RPMI7951 (cell line): ENCODE measurements around the gene SMYD3. TPM values are rescaled to one million over a fixed set of nuclear protein-coding genes. Genes with fewer than 3 reads are reported as not detected.
"Not testable (repeated sequence)": the region's sequence is repeated elsewhere in the genome, so short reads cannot be mapped to it uniquely, and the experiment has no call there.

ENCODE experiments used
- DNase-seq: peaks from one replicate; pipeline ENCODE4 v3.0.0-alpha.2; 2012; ENCODE audit warnings: low read depth
- total RNA-seq: library from RNA; depleted of rRNA; stranded (reverse); fragments of >200 nt; shearing (Covaris generic); gene quantifications from 2 replicates; pipeline ENCODE4 v1.2.3, GENCODE V29; 2014

The SMYD3 gene
- total RNA-seq, 1 experiment from 2014 or later: 33.9 TPM

DNA sequence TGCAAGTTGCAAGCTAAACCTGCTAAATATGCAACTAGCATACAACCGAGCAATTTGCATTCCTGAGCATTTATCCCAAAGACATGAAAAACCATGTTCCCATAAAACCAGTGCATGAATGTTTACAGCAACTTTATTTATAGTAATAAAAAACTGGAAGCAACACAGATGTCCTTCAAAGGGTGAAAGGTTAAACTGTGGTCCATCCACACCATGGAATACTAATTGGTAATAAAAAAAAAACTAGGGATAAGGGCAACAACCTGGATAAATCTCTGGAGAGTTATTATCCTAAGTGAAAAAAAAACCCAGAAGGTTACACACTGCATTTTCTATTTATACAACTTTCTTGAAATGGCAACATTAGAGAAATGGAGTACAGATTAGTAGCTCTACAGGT, 474.1 kb downstream of the SMYD3 start:
- no peak for DNase-seq

GRCh38 chr1:246032031-246032551, 475.0 kb downstream of the SMYD3 start:
- DNase-seq: no peak

- DNase-seq: no peak
These were observed 477.5 kb downstream of the SMYD3 start for GRCh38 chr1:246029616-246030015.

- DNase-seq: not testable (repeated sequence)
These were observed 483.0 kb downstream of the SMYD3 start for GRCh38 chr1:246024118-246024517.

- DNase-seq: no peak
These were observed 486.7 kb downstream of the SMYD3 start for GRCh38 chr1:246020211-246020954.

GRCh38 chr1:246018146-246018545, 488.9 kb downstream of the SMYD3 start:
- DNase-seq: no peak

DNA sequence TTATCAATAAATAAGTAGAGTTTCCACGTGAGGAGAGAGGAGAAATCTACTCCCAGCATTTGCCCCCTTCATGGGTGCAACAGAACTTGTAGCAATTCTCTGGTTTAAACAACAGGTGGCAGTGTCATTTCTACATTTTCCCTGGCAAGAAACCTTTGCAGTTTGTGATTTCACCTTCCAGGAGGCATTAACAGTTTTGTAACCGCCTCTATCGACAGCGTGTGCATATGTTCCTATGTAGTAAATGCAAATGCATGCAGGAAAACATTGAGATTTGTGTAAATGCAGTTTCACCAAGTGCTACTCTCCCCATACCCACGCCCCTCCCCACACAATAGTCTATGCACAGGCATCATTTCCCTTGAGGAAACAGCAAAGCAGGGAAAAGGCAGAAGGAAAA, 494.7 kb downstream of the SMYD3 start:
- peak; percentile 39 for DNase-seq

GRCh38 chr1:246010386-246010785, 496.7 kb downstream of the SMYD3 start:
- no peak for DNase-seq

- peak; percentile 38 for DNase-seq
These were observed 498.7 kb downstream of the SMYD3 start for GRCh38 chr1:246008363-246008831.

- DNase-seq: peak; percentile 98
These were observed 502.0 kb downstream of the SMYD3 start for GRCh38 chr1:246005067-246005466.

GRCh38 chr1:246004301-246004700, 502.8 kb downstream of the SMYD3 start:
- DNase-seq: no peak

DNA sequence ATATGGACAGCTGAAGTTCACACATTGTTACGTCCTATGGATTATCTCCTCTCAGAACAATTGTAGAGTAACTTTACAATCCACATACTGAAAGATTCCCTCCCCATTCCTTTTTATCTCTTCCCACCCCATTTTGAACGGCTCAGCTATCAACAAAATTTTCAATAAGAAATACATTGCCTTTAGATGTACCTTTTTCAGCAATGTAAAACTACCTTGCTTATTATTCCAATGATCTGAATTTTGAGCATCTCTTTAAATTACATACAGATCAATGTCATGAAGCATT, 503.7 kb downstream of the SMYD3 start:
- no peak for DNase-seq

- peak; percentile 81 for DNase-seq
These were observed 504.2 kb downstream of the SMYD3 start for GRCh38 chr1:246002725-246003441.

GRCh38 chr1:246001837-246002230, 505.2 kb downstream of the SMYD3 start:
- no peak for DNase-seq

DNA sequence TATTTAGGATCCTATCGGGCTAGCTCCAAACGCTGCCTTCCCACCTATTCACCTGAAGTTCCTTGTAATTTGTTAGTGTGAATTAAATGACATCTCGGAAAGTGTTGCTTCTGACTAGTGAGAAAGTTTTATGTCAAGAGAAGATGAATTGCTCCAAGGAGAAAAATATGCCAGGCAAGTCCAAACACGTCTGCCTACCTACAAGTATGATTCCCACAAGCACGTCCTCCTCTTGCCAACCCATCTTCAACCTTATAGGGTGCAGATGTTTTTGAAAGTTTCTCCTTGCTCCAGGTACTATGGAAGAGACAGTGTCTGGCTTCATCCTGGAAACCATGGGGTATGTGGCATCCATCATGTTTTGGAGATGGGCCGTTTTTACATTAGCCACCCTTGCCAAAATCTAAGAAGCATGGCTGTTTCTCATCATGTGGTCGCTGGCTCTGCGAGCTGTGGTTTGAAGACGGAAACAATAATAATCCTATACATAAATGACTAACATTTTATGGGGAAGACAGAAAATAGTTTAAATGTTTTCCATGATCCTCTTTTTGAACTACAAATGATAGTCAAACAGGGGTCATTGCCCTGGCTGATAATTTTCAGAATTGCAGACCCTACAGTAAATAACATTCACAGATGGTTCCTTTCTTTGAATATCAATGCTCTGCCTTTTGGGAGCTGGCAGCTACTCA, 505.8 kb downstream of the SMYD3 start:
- DNase-seq: peak; percentile 72

- no peak for DNase-seq
These were observed 506.5 kb downstream of the SMYD3 start for GRCh38 chr1:246000638-246001015.

GRCh38 chr1:245999697-246000637, 507.1 kb downstream of the SMYD3 start:
- peak; percentile 46 for DNase-seq

DNA sequence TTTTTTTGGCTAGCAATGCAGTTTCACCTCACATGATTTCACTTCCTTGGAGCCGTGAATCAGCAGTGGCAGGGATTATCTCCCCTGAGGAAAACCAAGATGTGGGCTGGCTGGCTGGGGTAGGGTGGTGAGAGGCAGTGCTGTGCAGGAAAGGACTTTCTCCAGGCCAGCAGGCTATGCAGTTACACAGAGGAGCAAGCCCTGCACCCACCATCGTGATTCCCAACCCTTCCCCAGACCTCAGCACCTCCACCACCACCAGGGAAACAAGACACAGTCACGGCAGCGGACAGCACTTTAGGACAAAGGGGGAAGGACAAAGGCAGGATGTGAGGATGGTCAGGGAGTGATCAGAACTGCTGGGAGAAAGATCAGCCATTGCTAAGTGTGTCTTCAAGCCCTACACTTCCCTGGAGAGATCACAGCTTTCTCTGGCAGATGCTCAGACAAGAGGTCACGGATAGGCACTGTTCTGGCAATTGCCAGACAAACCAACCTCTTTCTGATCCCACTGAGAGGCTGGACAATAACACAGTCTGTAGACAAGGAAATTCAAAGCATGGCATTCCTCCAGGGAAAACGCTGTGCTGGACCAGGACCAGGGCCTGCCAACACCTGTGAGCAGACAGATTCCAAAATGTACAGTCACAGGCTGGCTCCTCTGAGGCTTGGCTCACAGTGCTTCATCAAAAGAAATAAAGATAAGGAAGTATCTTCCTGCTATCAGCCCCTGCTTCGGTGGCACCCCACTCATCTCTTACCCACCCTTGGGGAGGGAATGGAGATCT, 509.4 kb downstream of the SMYD3 start:
- DNase-seq: peak; percentile 81

- no peak for DNase-seq
These were observed 510.3 kb downstream of the SMYD3 start for GRCh38 chr1:245996811-245997210.

- no peak for DNase-seq
These were observed 511.6 kb downstream of the SMYD3 start for GRCh38 chr1:245995474-245995873.

GRCh38 chr1:245991266-245991665, 515.8 kb downstream of the SMYD3 start:
- DNase-seq: no peak
